HG03460 (cell line): ENCODE data around the gene WLS.

Experiments used
- ATAC-seq: cut with Tn5 transposase; IDR thresholded peaks from one replicate; pipeline ENCODE4 v1.9.1; 2021; ENCODE audit not compliant: unreplicated experiment

WLS gene

DNA sequence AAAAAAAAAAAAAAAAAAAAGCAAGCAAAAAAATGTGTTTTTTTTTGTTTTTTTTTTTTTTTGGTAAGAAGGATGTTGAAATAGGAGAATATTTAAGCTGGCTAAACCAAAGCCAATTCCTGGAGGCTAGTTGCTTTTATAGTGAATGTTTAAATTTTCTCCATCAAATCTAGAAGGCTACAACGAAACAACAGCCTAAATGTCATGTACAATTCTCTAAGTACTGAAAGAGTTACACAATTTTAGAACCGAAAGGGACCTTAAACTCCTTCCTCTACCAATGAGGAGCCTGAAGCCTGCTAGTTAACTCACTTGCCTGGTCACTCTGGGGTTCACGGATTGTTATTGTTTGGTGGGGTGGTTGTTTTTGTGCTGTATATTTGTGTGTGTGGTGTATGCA, 3.5 kb downstream of the WLS start:
- ATAC-seq, result no peak

DNA sequence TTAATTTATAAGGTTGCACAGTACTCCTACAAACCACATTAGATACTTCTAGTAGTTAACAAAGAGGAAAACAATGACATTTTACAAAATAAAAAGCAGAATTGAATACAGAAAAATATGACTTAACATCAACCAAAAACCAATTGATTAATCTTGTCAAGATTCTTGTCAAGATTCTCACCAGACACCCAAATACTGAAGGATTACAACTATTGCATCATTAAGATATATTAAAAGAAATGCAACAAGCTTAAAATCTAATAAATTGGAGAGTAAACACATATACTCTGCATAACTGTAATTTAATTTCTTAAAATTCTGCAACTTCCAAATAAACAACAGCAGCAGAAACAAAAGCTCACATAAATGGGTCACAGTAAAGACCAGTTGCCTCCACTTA, 4.7 kb downstream of the WLS start:
- ATAC-seq, result no peak

DNA sequence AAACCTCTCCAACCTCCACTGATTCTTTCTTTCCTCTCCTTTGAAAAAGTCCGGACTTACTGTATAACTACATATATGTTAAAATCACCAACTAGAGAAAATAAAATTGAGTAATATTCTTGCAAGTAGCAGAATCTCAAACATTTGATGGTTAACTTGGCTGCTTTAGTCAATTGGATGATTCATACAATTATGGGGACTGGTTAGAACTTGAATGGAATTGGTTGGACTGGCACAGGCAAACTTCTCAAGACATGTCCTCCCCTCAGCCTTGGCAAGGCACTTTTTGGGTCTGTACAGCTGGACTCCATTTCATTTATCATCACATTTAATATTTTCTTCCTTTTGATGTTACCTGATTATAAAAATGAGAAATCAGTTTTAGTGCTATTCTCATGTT, 6.5 kb downstream of the WLS start:
- ATAC-seq, result no peak

DNA sequence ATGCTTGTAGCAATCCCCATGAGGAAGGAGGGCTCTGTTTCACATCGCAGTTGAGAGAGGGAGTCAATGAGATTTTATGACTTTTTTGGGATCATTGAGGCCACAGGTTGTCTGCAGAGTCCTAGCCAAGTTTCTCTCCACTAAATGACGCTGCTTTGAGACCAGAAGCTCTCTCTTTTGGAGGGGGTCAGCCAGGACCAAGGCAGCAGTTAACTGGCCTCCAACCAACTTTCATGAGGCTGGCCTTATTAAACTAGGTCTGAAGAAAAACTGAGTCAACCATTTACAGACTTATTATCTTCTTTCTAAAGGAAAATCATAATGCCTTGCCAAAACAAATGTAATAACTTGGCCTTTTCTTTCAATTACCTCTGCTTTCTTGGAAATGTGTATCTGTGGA, 8.6 kb downstream of the WLS start:
- ATAC-seq, result no peak

DNA sequence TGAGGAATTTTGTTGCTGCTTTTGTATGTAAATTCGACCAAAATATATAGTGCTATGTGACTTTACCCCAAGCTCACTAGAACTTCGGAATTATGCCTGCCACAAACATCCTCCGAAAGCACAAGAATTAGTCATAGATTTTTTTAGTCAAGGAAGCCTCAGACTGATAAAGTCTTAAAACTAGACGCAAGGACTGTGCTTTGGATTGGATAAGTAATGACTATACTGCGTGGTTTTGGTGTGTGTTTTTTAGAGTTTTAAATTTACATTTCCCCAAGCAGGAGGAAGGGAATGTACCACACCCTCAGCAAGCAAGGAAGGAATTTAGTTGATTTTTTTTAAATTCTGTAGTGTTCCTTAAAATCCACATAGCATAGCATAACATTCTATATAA, 10.3 kb downstream of the WLS start:
- ATAC-seq, result no peak

DNA sequence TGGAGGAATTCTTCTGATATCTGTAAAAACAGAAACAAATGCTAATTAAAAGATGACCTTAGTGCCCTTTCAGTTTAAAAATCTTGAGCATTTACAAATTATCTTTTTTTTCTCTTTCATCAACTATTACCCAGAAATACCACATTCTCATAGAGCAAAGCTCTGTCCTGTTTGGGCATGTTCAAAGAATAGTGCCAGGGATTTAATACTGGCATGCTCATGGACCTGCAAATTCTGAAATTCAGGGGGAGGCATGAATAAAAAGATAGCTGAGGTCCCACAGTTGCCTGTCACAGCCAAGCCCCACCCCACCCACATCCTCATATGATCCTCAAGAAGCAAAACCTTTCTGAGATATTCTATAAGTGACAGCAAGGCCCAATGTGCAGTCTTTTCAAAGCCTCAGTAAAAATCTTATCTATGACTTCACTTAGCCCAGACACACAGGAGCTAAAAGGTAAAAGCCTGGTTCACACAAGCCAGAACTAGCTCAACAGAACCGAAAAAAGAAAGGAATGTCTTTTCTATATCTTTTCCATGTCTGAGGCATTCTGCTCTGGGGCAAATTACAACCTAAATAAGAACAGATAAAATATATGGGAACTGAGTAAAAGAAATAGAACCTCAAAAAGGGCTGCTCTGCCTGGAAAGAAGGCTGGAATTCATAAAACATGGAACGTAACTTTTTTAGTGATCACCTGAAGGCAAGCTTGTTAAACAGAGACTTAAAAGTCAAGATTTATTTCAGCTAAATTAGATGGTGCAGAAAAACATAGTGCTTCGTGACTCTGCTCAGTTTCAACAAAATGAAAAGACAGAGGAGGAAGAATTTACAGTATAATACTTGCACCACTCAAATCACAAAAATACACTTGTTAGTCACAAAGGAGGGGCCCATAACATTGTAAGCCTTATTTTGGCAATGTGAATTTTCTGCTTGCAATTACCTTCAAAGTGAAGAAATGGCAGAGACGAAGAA, 11.0 kb downstream of the WLS start:
- ATAC-seq, result no peak

DNA sequence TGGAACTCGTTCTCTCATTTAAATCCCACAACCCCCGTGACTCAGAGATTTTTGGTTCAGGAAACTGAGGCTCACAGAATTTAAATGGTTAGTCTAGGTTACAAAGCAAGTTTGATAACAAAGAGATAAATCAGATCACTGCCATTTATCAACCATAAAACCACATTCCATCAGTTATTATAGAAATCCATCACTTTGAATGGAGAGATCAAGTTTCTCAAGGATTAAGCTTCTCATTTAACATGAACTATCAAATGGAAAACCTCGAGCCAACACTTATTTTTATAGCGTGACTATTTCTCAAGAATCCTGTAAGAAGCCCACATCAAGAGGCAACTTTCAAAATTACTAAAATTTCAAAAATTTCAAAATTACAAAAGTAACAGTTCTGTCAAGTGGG, 11.9 kb downstream of the WLS start:
- no peak for ATAC-seq

DNA sequence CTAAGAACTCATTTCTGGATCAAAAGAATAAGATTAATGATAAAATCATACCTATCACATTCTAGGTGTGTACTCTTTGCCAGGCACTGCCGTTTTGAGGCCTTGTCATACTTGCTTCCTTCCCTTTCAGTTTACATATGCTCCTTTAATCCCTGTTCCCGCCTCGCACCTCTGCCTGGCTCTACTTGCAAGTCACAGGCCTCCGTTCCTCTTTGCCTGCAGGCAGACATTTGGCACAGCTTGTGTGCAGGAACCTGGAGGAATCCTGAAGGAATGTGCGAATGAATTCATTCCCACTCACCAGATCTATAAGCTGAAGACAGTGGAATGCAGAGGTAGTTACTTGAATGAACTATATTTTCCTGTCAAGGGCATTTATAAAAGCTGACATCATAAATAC, 13.8 kb downstream of the WLS start:
- no peak for ATAC-seq

DNA sequence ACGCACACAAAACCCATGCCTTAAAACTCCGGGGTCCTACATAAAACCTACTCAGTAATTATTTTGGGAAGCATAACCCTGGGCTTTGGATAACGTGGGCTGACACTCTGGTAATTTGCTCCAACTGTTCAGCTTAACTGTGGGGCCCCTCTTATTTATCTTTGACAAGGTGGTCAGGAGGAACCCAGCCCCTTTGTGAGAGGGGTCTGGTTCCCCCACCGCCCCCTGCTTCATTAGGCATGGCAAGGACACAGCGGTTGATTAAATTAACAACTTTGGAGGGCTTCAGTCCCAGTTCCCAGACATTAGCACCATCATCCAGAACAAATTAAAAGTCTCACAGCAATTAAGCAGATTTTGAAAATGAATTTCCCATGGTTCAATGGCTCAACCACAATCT, 14.7 kb downstream of the WLS start:
- ATAC-seq, result no peak

DNA sequence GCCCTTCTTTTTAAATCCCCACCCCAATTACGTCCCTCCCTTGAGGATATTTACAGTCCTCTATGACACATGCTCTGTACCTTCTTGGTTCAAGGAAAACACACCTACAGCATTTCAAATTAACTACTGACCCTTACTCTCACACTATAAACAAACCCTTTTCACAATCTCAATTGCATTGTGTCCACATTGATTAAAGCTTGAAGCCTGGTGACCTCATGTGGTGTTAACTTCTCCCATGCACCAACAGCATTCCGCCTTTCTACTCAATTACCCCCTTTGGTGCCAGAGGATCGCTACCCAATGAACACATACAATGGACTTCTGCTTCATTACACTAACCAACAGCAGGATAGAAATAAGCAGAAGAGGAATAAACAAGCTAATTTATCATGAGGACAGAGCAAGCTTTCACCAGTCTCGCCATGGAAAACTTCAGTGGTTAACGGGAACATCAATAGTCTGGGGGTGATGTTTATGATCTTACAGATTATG, 15.2 kb downstream of the WLS start:
- ATAC-seq, result no peak

DNA sequence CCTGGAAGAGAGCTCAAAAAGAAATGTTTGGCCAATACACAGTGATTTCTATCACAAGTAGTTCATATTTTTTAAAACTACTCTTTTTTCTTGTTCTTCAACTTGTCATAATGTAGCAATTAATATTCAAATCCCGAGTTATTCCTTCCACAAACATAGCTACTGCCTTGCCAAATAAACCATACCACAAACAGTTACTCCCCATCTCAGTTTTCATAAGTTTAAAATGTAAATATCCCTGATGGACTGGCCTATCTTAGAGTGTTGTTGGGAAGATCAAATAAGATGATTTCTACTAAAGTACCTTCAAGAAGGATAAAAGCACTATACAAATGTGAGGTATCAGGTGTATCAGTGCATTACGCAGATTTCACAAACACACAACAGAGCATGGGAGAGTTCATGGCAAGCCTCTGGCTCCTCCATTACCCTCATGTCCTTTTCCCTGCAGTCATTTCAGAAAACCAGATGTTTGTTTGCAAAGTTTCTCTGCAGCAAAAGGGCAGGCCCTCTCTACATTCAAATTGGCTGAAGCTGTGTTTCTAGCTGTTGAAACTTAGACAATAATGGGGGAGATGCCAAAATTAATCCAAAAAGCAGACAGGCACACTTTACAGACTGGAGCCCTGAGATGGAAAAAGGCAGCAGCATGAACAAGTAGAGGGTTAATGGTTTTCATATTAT, 16.1 kb downstream of the WLS start:
- no peak for ATAC-seq

DNA sequence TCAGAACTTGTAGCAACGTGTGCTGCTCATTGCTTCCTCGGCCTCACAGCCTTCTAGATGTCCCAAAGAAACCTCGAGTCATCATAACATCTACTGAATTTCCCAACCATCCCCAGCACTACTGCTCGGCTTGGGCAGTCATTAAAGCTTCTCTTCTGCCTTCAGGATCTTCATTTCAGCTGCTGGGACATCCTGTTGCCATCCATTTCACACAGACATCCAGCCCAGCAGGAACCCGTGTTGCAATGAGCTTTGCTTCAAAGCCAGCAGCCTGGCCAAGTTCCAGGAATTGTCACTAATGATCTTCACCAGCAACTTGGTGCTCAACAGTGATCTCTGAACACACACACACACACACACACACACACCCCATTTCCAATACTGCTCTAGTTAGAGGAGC, 18.5 kb downstream of the WLS start:
- ATAC-seq, result no peak

DNA sequence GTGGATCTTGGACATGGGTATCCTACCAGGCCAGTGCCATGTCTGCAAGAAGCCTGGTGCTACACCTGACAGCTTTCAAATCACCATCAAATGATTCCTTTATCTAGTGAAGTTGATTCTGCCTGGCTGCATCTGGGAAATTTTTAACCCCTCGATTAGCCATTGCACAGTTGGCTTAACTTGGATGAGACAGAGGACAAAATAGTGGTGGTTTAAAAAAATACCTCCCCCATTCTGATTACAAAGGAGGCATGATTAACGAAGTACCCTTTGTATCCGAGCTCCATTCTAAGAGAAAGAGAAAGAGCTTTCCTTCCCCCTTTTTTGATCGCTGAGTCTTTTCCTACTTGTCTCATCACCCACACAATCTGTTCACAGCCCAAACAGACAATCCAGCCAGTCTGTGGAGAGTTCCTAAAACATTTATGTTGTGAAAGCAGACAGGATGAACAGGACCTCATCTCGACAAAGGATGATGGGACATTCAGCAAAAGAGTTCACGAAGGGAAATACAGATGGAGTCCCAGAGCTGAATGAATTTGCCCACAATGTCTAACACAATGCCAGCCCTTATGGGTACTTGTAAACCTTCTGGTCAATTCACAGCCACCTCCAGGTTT, 20.5 kb downstream of the WLS start:
- ATAC-seq, result no peak

DNA sequence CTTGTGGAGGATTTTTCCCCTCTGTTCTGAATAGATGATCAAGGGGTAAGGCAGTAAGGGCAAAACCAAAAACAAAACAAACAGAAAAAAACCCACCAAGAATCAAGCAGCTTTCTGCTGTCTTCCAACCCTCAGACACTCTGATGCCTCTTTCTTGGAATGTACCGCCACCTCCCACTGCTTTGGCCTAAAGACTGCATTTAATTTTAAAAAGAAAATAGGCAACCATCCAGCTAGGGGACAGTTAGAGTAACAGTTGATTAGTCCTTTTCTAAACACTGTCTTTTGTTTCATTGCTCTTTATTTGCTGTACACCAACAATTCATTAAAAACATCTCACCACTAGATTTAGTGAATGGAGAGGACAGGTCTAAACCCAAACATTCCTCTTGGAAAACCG, 21.5 kb downstream of the WLS start:
- no peak for ATAC-seq

DNA sequence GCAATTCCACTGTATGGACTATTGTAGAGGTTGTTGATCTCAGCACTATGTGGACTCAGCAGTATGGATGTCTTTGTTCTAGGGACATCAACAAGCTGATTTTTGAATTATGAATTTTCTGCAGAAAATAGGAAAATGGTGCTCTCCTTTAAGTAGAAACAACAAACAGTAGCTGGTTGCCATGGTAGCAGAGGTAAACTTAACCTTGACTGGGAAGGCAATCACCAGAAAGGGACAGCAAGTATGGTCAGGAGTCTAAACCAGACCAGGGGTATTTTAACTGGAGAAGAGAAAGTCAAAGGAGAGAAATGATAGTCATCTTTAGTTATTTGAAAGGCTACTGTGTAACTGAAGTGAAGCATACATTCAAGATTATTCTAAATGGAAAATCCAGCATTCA, 22.3 kb downstream of the WLS start:
- ATAC-seq, result no peak

DNA sequence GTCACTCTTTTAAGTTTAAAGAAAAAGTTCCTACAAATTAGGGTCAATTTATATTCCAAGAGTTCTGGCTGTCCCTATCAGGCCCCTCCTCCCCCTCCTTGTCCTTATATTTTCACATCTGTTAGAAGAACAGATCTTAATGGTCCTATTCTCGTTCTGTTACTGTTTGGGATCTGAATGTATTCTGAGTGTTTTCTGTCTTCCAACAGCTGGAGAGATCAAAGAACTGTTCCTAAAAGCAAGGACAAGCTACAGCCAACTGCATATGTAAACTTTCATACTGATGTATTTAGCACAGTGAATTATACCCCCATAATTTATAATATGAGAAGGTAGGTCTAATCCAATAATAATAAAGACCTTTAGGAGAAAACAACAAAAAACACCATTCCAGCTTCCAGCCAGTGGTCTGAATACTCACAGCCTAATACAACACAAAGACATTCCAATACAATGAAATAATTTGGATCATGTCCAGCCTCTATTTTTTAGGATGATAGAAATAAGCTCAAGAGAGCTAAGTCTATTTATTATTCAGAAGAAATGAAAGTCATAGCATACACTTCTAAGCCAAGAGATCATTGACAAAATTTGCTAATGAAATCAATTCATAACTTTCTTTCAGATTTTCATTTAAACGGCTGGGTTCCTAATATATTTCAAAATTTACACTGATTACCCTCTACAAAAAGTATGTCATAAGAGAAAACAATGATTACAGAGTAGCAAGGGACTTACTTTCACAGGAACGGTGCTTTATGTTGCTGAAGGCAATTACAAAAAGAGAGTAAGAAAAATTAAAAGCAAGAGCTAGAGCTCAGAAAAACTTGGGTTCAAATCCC, 25.3 kb downstream of the WLS start:
- ATAC-seq, result no peak

DNA sequence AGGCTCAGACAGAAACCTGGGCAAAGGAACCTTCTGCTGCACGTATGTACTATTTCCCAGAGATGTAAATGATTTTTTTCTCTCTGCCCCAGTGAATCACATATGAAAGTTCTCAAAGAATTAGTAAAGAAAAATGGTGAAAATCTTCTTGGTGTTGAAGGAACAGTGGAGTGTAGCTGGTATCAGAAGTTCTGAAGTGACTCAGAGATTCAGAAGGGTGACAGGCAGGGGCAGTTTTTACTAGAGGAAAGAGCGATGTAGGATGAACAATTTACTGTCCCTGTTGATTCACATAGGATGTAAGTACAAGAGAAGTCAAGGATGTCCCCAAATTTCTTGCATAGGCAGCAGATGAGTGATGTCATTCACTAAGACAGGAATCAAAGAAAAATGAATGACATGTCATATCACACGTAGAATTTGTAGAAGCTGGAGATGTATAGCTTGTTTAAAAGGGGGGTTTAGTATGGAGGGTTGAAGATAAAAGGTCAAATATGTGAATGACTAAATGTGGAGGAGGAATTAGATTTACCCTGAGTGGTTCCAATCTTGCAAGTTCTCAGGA, 26.4 kb downstream of the WLS start:
- no peak for ATAC-seq

DNA sequence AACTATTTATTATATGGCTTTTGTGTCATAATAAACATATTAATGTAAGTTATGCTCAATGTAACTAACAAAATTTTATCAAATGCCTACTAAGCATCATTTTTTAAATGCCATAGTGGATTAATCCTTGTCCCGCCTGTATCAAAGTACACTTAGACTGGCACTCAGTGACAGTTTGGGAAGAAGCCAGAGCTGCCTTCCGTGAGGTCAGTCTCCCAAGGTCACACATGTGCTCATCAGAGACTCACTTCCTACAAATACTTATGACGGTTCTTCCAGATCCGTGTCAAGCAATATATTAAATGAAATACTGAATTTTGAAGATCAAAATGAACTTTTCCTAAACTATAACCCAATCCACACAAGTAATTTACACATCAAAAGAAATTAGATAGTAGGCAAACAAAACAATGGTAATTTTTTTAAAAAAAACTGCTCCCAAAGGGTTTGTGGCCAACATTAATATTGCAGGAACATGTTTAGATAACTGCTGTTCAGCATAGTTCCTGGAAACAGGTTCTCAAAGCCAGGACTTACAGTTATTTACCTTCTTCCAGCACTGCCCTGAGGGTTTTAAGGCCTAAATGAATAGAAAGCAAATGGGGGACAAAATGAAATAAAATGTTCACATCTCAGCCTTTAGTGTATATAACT, 27.2 kb downstream of the WLS start:
- no peak for ATAC-seq

DNA sequence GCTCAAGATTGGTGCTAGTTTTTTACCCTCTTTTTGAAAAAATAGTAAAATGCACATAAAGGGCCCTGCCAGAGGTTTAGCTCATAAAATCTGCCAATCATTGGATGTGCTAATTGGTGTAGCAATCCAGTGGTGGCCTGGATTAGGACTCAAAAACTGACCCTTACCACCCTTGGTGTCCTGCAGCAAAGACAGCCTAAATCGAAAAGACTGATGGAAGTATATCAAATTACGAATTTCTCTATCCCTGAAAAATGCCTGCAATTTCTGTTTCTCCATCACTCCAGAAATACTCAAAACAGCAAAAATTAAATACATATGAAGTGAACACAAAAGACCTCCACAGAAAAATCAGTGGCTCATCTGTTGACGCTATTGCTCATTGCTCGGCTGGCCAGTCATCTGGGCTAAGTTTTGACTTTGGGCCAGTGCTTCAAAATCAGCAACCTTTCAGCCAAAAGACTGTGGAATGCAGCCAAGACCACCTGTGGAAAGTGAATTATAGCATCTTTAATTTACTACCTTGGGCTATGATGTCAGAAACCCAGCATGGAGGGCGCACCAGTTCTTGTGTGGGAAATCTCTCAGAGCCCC, 30.0 kb downstream of the WLS start:
- ATAC-seq, result no peak
